ENCODE data around the gene RNASE7. TPM values are rescaled to one million over a fixed set of nuclear protein-coding genes. Genes with fewer than 3 reads are reported as not detected.

Gene RNASE7
- total RNA-seq, 1 experiment from 2014 or later = not detected

DNA sequence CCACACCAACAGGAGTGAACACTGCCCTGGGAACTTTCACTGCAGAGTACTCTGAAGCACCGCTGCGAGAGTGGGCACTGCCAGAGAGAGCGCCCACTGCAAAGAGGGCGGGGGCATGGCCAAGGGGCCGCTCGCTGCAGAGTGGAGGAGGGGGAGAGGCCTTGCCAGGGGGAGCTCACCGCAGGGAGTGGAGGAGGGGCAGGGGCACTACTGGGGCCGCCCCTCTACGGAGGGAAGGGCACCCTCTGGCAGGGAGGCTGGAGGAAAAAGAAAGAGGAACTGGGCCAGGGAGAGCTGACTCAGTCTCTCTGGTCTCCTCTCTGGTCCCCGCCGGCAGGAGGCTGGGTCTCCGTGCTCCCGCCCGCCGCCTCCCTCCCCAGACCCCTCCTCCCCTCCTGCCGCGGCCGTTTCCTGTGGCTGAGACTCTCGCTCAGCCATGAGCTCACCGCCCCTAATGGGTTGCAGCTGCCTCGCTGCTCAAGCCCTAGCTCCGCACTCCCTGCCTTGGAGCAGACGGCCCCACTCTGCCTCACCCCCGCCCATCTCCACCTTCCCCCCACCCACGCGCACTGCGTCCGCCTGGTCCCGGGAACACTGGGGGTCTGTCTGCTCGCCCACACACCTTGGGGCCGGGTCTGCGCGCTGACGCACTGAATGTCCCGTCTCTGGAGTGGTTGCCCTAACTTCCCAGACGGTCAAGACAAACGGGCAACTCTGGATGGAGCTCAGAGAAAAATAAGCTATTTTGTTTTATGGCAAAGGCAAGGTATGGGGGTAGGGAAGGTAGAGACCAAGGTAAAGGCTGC lies 29.3 kb downstream of the RNASE7 start:
- Histone ChIP-seq H3K9ac (ENCODE audit: low read length) (peak overlapping the region; percentile 60; the same call in 1 of the 2 replicates), H2AFZ (ENCODE audit: low read depth, low read length, poor library complexity, severe bottlenecking) (no peak overlapping the region), H3K4me2 (ENCODE audit: low read length) (peak overlapping the region; percentile 97), H3K36me3 (ENCODE audit: control insufficient read depth in 1 of 2, insufficient read depth in 2 of 2, low read length in 2 of 2) (no peaks in the 10 kb centered on the region), H3K27me3 (ENCODE audit: insufficient read depth, low read length) (0 out of 2 replicates have a peak, but pooled peaks cover 4% of the 10 kb centered on the region), H3K4me1 (ENCODE audit: control insufficient read depth in 1 of 2, insufficient read depth in 2 of 2, low read length in 2 of 2) (peaks cover 7 to 28% of the 10 kb centered on the region in 2 experiments), H4K20me1 (ENCODE audit: insufficient read depth) (no peaks in the 10 kb centered on the region), H3K79me2 (ENCODE audit: insufficient read depth, low read length) (no peaks in the 10 kb centered on the region), H3K9me3 (ENCODE audit: control insufficient read depth in 1 of 2, insufficient read depth in 1 of 2, low read depth in 1 of 2, low read length in 2 of 2) (no peaks in the 10 kb centered on the region), H3K4me3 (replicated peaks in 1 of 2; ENCODE audit: low read depth in 1 of 2, low read length in 2 of 2) (peak overlapping the region; percentile 61 to 74), H3K9me2 (ENCODE audit: insufficient read depth) (no peaks in the 10 kb centered on the region), H3K27ac (ENCODE audit: low read depth, low read length) (no peak overlapping the region)
- ATAC-seq (no peak), DNase-seq (ENCODE audit: low read depth, low spot score) (no peak)
- ChIA-PET CTCF (interaction anchor here (0.6 to 2.4 kb wide), 8 partner anchors 16 to 386 kb away, joined by 3 to 10 read pairs (median 4); no protein-coding TSS in a partner anchor), RAD21 (ENCODE audit: low non-redundant PET in 1 of 2, low total read pairs in 2 of 2, uncharacterized antibody in 2 of 2, unreplicated experiment in 2 of 2) (interaction anchor here (0.6 to 1.8 kb wide), 3 partner anchors 17 to 57 kb away, joined by 3 to 6 read pairs (median 3); no protein-coding TSS in a partner anchor), POLR2A (no interaction called here)
- no peak for TF ChIP-seq EZH2 (IDR thresholded peaks at IDR 0.05)
- no peak for TF ChIP-seq JUND (IDR thresholded peaks at IDR 0.05)
- BruUV-seq (replicated peaks) = no TSS peak
- intact Hi-C loops (cut with micrococcal nuclease) = no loop called here

DNA sequence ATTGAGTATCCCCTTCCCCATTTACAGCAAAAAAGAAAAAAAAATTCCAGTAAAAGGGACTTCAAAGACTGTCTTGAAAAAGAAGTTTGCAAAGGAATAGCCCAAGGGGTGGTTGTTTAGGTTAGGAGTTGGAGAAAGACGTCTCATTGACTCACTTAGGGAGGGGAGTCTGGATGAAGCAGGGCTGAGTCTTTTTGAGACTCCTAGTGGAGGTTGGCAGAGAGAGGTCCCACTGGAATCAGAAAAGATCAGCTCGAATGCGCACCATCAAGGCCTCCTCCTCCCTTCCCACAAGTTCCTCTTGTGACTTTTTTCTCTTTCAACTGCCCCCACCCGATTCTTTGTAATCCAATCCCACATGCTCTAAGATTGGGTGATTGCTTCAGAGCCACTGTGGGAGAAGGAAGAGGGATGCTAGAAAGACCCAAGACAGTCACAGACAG lies 29.9 kb downstream of the RNASE7 start:
- ChIA-PET POLR2A (no interaction called here), CTCF (interaction anchor here (0.6 to 2.4 kb wide), 4 partner anchors 18 to 386 kb away, joined by 3 to 10 read pairs (median 4); no protein-coding TSS in a partner anchor), RAD21 (ENCODE audit: low non-redundant PET in 1 of 2, low total read pairs in 2 of 2, uncharacterized antibody in 2 of 2, unreplicated experiment in 2 of 2) (interaction anchor here (0.6 to 0.7 kb wide), 2 partner anchors 17 to 18 kb away, joined by 3 read pairs; no protein-coding TSS in a partner anchor)
- DNase-seq (ENCODE audit: low read depth, low spot score) = no peak
- no peaks in the 10 kb centered on the region for H3K9me3 ChIP-seq (ENCODE audit: control insufficient read depth in 1 of 2, insufficient read depth in 1 of 2, low read depth in 1 of 2, low read length in 2 of 2)
- H3K4me3 ChIP-seq (replicated peaks in 1 of 2; ENCODE audit: low read depth in 1 of 2, low read length in 2 of 2) = no peak overlapping the region
- H3K27me3 ChIP-seq (ENCODE audit: insufficient read depth, low read length) = 0 out of 2 replicates have a peak, but pooled peaks cover 4% of the 10 kb centered on the region
- H2AFZ ChIP-seq (ENCODE audit: low read depth, low read length, poor library complexity, severe bottlenecking) = no peak overlapping the region
- H3K36me3 ChIP-seq (ENCODE audit: control insufficient read depth in 1 of 2, insufficient read depth in 2 of 2, low read length in 2 of 2) = no peaks in the 10 kb centered on the region
- no peaks in the 10 kb centered on the region for H3K9me2 ChIP-seq (ENCODE audit: insufficient read depth)
- no peak overlapping the region for H3K27ac ChIP-seq (ENCODE audit: low read depth, low read length)
- intact Hi-C loops (cut with micrococcal nuclease) = no loop called here
- H3K4me1 ChIP-seq (ENCODE audit: control insufficient read depth in 1 of 2, insufficient read depth in 2 of 2, low read length in 2 of 2) = peaks cover 7 to 28% of the 10 kb centered on the region in 2 experiments
- no peaks in the 10 kb centered on the region for H4K20me1 ChIP-seq (ENCODE audit: insufficient read depth)
- no peak for ATAC-seq
- no peaks in the 10 kb centered on the region for H3K79me2 ChIP-seq (ENCODE audit: insufficient read depth, low read length)
- H3K4me2 ChIP-seq (ENCODE audit: low read length) = no peak overlapping the region
- no peak overlapping the region for H3K9ac ChIP-seq (ENCODE audit: low read length)
- TF ChIP-seq SP1 (IDR thresholded peaks at IDR 0.05; ENCODE audit: low read depth) (no peak), FOSL1 (IDR thresholded peaks at IDR 0.05; ENCODE audit: low read depth) (no peak), TCF7L2 (IDR thresholded peaks at IDR 0.05; ENCODE audit: borderline replicate concordance, extremely low read depth, insufficient read depth, insufficient read length) (no peak), RAD21 (IDR thresholded peaks at IDR 0.05; ENCODE audit: low read depth) (no peak), ZFX (IDR thresholded peaks at IDR 0.05) (no peak), POLR2AphosphoS5 (IDR thresholded peaks at IDR 0.05; ENCODE audit: low read depth, low read length) (no peak), CEBPB (IDR thresholded peaks at IDR 0.05; ENCODE audit: low read depth) (no peak)
- no TSS peak for BruUV-seq (replicated peaks)
